ENCODE data around the gene CFAP43.

Gene CFAP43

DNA sequence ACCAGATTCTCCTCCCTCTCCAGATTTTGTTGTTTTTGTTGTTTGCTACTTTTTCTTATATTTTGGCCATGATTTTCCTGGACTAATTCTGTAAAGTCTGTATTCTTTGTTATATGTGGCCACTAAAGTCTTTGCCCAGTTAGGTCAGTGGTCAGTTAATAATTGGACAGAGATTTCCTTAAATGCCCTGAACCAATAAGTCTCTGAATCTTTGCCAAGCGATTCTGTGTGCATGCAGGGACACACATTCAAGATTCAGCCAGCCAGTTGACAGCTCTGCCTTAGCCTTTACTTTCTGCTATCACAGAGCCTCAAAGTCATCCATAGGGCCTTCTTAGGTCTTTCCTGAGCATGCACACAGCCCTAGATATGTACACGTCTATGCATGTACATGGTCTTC is 135.5 kb downstream of the CFAP43 start (continued):
- TF ChIP-seq BACH2 (CRISPR knock-in tag; IDR thresholded peaks at IDR 0.05; ENCODE audit: borderline replicate concordance) (no peak), ZNF70 (CRISPR knock-in tag; IDR thresholded peaks at IDR 0.05) (no peak), ZC3H10 (CRISPR knock-in tag; IDR thresholded peaks at IDR 0.05) (no peak), ISL1 (CRISPR knock-in tag; IDR thresholded peaks at IDR 0.05) (no peak), PPARA (CRISPR knock-in tag; IDR thresholded peaks at IDR 0.05; ENCODE audit: borderline replicate concordance) (no peak)

DNA sequence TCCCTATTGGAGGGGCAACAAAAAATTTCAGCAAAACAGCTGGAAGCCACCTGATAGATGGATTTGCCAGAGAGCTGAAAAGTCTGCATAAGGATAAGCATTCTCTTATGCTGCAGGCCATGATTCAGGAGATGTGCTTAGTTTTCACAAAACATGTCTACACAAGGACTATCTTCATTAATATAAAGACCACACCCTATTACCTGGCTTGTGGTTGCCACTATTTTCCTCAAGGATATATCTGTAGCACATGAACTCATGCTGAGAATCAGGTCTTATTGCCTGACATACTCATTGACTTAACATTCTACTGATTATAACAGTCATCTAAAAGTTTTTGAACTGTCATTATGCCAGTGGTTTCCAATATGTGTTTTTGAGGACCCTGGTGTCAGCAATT is 139.4 kb downstream of the CFAP43 start:
- TF ChIP-seq, protein P1, sequence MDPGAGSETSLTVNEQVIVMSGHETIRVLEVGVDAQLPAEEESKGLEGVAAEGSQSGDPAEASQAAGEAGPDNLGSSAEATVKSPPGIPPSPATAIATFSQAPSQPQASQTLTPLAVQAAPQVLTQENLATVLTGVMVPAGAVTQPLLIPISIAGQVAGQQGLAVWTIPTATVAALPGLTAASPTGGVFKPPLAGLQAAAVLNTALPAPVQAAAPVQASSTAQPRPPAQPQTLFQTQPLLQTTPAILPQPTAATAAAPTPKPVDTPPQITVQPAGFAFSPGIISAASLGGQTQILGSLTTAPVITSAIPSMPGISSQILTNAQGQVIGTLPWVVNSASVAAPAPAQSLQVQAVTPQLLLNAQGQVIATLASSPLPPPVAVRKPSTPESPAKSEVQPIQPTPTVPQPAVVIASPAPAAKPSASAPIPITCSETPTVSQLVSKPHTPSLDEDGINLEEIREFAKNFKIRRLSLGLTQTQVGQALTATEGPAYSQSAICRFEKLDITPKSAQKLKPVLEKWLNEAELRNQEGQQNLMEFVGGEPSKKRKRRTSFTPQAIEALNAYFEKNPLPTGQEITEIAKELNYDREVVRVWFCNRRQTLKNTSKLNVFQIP (CRISPR knock-in tag; IDR thresholded peaks at IDR 0.05; ENCODE audit: borderline replicate concordance, low read depth) = no peak
- TF ChIP-seq OSR1 (CRISPR knock-in tag; IDR thresholded peaks at IDR 0.05) (no peak), TOX (CRISPR knock-in tag; IDR thresholded peaks at IDR 0.05; ENCODE audit: borderline replicate concordance) (no peak), TCF4 (CRISPR knock-in tag; IDR thresholded peaks at IDR 0.05; ENCODE audit: borderline replicate concordance) (no peak), RARB (CRISPR knock-in tag; IDR thresholded peaks at IDR 0.05) (no peak), ZFP30 (CRISPR knock-in tag; IDR thresholded peaks at IDR 0.05) (no peak), CSDC2 (CRISPR knock-in tag; IDR thresholded peaks at IDR 0.05) (no peak), BACH2 (CRISPR knock-in tag; IDR thresholded peaks at IDR 0.05; ENCODE audit: borderline replicate concordance) (no peak), SNAI2 (CRISPR knock-in tag; IDR thresholded peaks at IDR 0.05) (no peak), ZNF70 (CRISPR knock-in tag; IDR thresholded peaks at IDR 0.05) (no peak), ARNTL (CRISPR knock-in tag; IDR thresholded peaks at IDR 0.05; ENCODE audit: borderline replicate concordance, low read depth) (no peak), ZFP3 (CRISPR knock-in tag; IDR thresholded peaks at IDR 0.05) (no peak), ESRRG (CRISPR knock-in tag; IDR thresholded peaks at IDR 0.05) (no peak), GLIS3 (CRISPR knock-in tag; IDR thresholded peaks at IDR 0.05) (no peak), ZNF8 (CRISPR knock-in tag; IDR thresholded peaks at IDR 0.05) (no peak)
- TF ChIP-seq, protein P2, sequence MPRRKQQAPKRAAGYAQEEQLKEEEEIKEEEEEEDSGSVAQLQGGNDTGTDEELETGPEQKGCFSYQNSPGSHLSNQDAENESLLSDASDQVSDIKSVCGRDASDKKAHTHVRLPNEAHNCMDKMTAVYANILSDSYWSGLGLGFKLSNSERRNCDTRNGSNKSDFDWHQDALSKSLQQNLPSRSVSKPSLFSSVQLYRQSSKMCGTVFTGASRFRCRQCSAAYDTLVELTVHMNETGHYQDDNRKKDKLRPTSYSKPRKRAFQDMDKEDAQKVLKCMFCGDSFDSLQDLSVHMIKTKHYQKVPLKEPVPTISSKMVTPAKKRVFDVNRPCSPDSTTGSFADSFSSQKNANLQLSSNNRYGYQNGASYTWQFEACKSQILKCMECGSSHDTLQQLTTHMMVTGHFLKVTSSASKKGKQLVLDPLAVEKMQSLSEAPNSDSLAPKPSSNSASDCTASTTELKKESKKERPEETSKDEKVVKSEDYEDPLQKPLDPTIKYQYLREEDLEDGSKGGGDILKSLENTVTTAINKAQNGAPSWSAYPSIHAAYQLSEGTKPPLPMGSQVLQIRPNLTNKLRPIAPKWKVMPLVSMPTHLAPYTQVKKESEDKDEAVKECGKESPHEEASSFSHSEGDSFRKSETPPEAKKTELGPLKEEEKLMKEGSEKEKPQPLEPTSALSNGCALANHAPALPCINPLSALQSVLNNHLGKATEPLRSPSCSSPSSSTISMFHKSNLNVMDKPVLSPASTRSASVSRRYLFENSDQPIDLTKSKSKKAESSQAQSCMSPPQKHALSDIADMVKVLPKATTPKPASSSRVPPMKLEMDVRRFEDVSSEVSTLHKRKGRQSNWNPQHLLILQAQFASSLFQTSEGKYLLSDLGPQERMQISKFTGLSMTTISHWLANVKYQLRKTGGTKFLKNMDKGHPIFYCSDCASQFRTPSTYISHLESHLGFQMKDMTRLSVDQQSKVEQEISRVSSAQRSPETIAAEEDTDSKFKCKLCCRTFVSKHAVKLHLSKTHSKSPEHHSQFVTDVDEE (CRISPR knock-in tag; IDR thresholded peaks at IDR 0.05) = no peak
- TF ChIP-seq, protein P3, sequence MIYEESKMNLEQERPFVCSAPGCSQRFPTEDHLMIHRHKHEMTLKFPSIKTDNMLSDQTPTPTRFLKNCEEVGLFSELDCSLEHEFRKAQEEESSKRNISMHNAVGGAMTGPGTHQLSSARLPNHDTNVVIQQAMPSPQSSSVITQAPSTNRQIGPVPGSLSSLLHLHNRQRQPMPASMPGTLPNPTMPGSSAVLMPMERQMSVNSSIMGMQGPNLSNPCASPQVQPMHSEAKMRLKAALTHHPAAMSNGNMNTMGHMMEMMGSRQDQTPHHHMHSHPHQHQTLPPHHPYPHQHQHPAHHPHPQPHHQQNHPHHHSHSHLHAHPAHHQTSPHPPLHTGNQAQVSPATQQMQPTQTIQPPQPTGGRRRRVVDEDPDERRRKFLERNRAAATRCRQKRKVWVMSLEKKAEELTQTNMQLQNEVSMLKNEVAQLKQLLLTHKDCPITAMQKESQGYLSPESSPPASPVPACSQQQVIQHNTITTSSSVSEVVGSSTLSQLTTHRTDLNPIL (CRISPR knock-in tag; IDR thresholded peaks at IDR 0.05; ENCODE audit: low read depth) = no peak
- TF ChIP-seq, protein P4, sequence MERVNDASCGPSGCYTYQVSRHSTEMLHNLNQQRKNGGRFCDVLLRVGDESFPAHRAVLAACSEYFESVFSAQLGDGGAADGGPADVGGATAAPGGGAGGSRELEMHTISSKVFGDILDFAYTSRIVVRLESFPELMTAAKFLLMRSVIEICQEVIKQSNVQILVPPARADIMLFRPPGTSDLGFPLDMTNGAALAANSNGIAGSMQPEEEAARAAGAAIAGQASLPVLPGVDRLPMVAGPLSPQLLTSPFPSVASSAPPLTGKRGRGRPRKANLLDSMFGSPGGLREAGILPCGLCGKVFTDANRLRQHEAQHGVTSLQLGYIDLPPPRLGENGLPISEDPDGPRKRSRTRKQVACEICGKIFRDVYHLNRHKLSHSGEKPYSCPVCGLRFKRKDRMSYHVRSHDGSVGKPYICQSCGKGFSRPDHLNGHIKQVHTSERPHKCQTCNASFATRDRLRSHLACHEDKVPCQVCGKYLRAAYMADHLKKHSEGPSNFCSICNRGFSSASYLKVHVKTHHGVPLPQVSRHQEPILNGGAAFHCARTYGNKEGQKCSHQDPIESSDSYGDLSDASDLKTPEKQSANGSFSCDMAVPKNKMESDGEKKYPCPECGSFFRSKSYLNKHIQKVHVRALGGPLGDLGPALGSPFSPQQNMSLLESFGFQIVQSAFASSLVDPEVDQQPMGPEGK (CRISPR knock-in tag; IDR thresholded peaks at IDR 0.05; ENCODE audit: borderline replicate concordance) = no peak
- TF ChIP-seq, protein P5, sequence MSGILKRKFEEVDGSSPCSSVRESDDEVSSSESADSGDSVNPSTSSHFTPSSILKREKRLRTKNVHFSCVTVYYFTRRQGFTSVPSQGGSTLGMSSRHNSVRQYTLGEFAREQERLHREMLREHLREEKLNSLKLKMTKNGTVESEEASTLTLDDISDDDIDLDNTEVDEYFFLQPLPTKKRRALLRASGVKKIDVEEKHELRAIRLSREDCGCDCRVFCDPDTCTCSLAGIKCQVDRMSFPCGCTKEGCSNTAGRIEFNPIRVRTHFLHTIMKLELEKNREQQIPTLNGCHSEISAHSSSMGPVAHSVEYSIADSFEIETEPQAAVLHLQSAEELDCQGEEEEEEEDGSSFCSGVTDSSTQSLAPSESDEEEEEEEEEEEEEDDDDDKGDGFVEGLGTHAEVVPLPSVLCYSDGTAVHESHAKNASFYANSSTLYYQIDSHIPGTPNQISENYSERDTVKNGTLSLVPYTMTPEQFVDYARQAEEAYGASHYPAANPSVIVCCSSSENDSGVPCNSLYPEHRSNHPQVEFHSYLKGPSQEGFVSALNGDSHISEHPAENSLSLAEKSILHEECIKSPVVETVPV (CRISPR knock-in tag; IDR thresholded peaks at IDR 0.05) = no peak
- ATAC-seq = no peak

DNA sequence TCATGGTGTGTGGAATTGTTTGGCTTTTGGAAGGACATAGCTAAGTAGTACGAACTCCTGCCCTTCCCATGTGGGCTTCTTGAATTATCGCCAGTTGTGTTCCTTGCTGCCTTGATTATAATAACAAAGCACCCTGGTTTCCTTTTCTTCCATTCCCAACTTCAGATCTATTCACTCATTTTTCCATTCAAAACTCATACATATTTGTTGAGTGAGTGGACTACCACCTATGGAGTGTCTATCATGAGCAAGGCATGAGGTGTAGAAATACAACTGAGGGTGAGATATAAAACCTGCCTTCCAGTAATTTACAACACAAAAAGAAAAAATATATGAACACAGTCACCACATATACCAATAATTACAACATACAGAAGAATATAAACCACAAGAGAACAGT is 141.6 kb downstream of the CFAP43 start:
- TF ChIP-seq ZC3H10 (CRISPR knock-in tag; IDR thresholded peaks at IDR 0.05) = no peak
- no peak for TF ChIP-seq ZNF8 (CRISPR knock-in tag; IDR thresholded peaks at IDR 0.05)
- no peak for TF ChIP-seq BACH2 (CRISPR knock-in tag; IDR thresholded peaks at IDR 0.05; ENCODE audit: borderline replicate concordance)
- TF ChIP-seq ZNF565 (CRISPR knock-in tag; conservative IDR thresholded peaks at IDR 0.05; ENCODE audit: low read depth) = no peak
- TF ChIP-seq ISL1 (CRISPR knock-in tag; IDR thresholded peaks at IDR 0.05) = no peak
- no peak for ATAC-seq
